Neural progenitor cell (in vitro differentiated cells): ENCODE results near the gene DLX1.
A peak's percentile ranks its signal among the peaks of the same experiment; 100 is the strongest.

ENCODE experiments used
- EZH2 ChIP-seq: fragments of 200-600 bp; sonication (generic); IDR thresholded peaks from 2 replicates; pipeline ENCODE4 v1.6.1; 2017; ENCODE audit warnings: antibody characterized with exemption, mild to moderate bottlenecking, moderate library complexity
- EZH2phosphoT487 ChIP-seq: fragments of 200-600 bp; sonication (generic); IDR thresholded peaks from 2 replicates; pipeline ENCODE4 v1.6.1; 2017; ENCODE audit warnings: antibody characterized with exemption
- TF ChIP-seq, protein P1 (sequence below): fragments of 200-600 bp; sonication (generic); IDR thresholded peaks from 2 replicates; pipeline ENCODE4 v1.5.1; 2017; ENCODE audit warnings: antibody characterized with exemption, mild to moderate bottlenecking

DNA sequence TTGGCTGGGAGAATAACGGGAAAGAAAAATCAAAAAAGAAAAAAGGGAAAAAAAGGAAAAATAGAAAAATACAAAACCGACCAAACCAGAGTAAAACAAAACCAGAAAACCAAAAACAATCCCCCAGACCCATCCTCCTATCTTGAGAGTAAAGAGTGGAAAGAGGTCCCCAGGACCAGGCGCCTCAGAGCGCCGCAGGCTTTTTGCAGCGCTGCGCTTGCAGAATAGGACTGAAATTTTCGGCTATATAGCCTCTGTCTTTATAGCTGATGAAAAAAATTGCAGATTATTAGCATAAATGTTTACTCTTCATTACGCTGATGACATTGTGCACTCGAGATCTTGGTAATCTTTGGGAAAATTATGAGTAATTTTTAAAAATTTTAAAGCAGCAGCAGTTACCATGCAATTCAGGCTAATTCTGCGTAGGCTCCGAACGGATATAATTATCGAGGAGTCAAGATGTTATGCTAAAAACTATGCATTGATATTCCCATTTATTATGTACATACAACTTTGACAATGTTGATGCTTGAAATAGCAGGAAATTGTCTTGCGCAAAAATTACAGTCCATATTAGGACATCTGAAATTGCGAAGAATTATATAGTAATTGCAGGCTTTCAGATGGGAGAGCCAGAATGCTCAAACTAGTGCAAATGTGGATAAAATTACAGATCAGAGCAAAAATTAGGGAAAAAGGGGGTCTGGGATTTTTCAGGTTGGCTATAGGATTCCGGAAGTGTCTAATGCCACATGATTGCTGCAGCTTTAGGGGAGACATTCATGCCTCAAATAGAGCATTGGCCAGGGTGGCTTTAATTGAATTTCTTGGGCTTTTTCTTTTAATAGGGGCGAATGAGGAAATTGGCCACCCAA lies 8.3 kb downstream of the DLX1 start:
- TF ChIP-seq, protein P1, sequence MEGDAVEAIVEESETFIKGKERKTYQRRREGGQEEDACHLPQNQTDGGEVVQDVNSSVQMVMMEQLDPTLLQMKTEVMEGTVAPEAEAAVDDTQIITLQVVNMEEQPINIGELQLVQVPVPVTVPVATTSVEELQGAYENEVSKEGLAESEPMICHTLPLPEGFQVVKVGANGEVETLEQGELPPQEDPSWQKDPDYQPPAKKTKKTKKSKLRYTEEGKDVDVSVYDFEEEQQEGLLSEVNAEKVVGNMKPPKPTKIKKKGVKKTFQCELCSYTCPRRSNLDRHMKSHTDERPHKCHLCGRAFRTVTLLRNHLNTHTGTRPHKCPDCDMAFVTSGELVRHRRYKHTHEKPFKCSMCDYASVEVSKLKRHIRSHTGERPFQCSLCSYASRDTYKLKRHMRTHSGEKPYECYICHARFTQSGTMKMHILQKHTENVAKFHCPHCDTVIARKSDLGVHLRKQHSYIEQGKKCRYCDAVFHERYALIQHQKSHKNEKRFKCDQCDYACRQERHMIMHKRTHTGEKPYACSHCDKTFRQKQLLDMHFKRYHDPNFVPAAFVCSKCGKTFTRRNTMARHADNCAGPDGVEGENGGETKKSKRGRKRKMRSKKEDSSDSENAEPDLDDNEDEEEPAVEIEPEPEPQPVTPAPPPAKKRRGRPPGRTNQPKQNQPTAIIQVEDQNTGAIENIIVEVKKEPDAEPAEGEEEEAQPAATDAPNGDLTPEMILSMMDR, result no peak
- TF ChIP-seq EZH2, result peak; percentile 93
- peak; percentile 70 for TF ChIP-seq EZH2phosphoT487
